Endothelial cell of umbilical vein (primary cell): ENCODE data around the gene RNF157. TPM values are rescaled to one million over a fixed set of nuclear protein-coding genes. Genes with fewer than 3 reads are reported as not detected.

ENCODE experiments used
- BruUV-seq: library from RNA; stranded (reverse); fragments of 400-500 nt; replicated peaks from 2 replicates; lab custom pipeline; 2021; lab: Mats Ljungman, UMichigan
- CTCF ChIA-PET: fragments of 300-600, 350-600 bp; sonication (Branson Sonifier 250); formaldehyde crosslinking; loops from one replicate; lab custom pipeline; 2021; ENCODE audit warnings: antibody characterized with exemption, inconsistent platforms; lab: Charles Lee
- POLR2A ChIA-PET: fragments of 300-600, 350-600 bp; sonication (Branson Sonifier 250); formaldehyde crosslinking; loops from one replicate; lab custom pipeline; 2021; ENCODE audit warnings: antibody characterized with exemption, inconsistent platforms; lab: Charles Lee
- DNase-seq: peaks from one replicate; pipeline ENCODE4 v3.0.0-alpha.2; 2011; ENCODE audit warnings: low read depth, low spot score
- FAIRE-seq: peaks from 2 replicates; lab custom pipeline; 2011; peaks lifted over from hg19 to GRCh38; lab: Jason Lieb, UNC
- H2AFZ ChIP-seq: 2 replicates; pipeline ENCODE4 v1.6.0; 2012; ENCODE audit warnings: low read depth, low read length, control low read depth, inconsistent platforms
- H3K27ac ChIP-seq: 2 replicates; pipeline ENCODE4 v1.5.1; 2011; ENCODE audit warnings: low read depth, mild to moderate bottlenecking, control low read depth, low read length, moderate library complexity; ENCODE audit not compliant: insufficient read depth
- H3K27me3 ChIP-seq, 2 experiments: 2 replicates each; pipeline versions ENCODE4 v1.6.0 to v1.6.1; 2011; ENCODE audit warnings: low read length in 2 of 2, mixed read lengths in 1 of 2; ENCODE audit not compliant: control insufficient read depth in 2 of 2, insufficient read depth in 2 of 2
- H3K36me3 ChIP-seq, 2 experiments: 2 replicates in 1 of 2; 3 replicates in 1 of 2; pipeline ENCODE4 v1.5.1; 2011; ENCODE audit warnings: low read length in 2 of 2, mild to moderate bottlenecking in 1 of 2, moderate library complexity in 1 of 2; ENCODE audit not compliant: control insufficient read depth in 2 of 2, insufficient read depth in 2 of 2; ENCODE audit errors: extremely low read depth in 1 of 2
- H3K4me1 ChIP-seq: 3 replicates; pipeline ENCODE4 v1.5.1; 2011; ENCODE audit warnings: mild to moderate bottlenecking, low read length; ENCODE audit not compliant: control insufficient read depth, insufficient read depth; ENCODE audit errors: extremely low read depth
- H3K4me2 ChIP-seq: 2 replicates; pipeline ENCODE4 v1.6.1; 2011; ENCODE audit warnings: low read length, control low read depth, mixed read lengths; ENCODE audit not compliant: insufficient read depth
- H3K4me3 ChIP-seq, 3 experiments: fragments of 200-600 bp in 1 of 3; sonication (generic), shearing (Covaris generic) in 1 of 3; replicated peaks in 1 of 3; 2 replicates each; pipeline ENCODE4 v1.5.1; 2011 to 2016; ENCODE audit warnings: control low read depth in 3 of 3, low read length in 3 of 3, mild to moderate bottlenecking in 2 of 3, inconsistent platforms in 1 of 3, low read depth in 1 of 3, moderate library complexity in 1 of 3; ENCODE audit not compliant: insufficient read depth in 1 of 3
- H3K79me2 ChIP-seq: 2 replicates; pipeline ENCODE4 v1.6.0; 2012; ENCODE audit warnings: low read length, inconsistent platforms; ENCODE audit not compliant: control insufficient read depth, insufficient read depth
- H3K9ac ChIP-seq: replicated peaks from 2 replicates; pipeline ENCODE3; 2011; ENCODE audit warnings: low read length, control low read depth; ENCODE audit not compliant: insufficient read depth; ENCODE audit errors: extremely low read depth
- H3K9me1 ChIP-seq: replicated peaks from 3 replicates; pipeline ENCODE4 v1.6.0; 2011; ENCODE audit warnings: mild to moderate bottlenecking, low read length; ENCODE audit not compliant: control insufficient read depth, insufficient read depth; ENCODE audit errors: extremely low read depth
- H3K9me3 ChIP-seq: replicated peaks from 2 replicates; pipeline ENCODE4 v1.5.1; 2012; ENCODE audit warnings: low read length, inconsistent platforms; ENCODE audit not compliant: control insufficient read depth, insufficient read depth
- H4K20me1 ChIP-seq: replicated peaks from 2 replicates; pipeline ENCODE3; 2011; ENCODE audit warnings: mild to moderate bottlenecking, low read length; ENCODE audit not compliant: control insufficient read depth, insufficient read depth; ENCODE audit errors: extremely low read depth
- CTCF ChIP-seq, 2 donors: IDR thresholded peaks; 1 replicate in 1 of 2; 2 replicates in 1 of 2; pipeline ENCODE4 v1.5.1; 2011; ENCODE audit warnings: low read length in 2 of 2, mild to moderate bottlenecking in 2 of 2, moderate library complexity in 2 of 2, control low read depth in 1 of 2, inconsistent platforms in 1 of 2, low read depth in 1 of 2; ENCODE audit not compliant: insufficient read depth in 1 of 2; ENCODE audit errors: extremely low read depth in 1 of 2
- EZH2 ChIP-seq: IDR thresholded peaks from 2 replicates; pipeline ENCODE4 v1.6.1; 2012; ENCODE audit warnings: borderline replicate concordance, low read depth, mild to moderate bottlenecking, moderate library complexity, low read length, inconsistent platforms; ENCODE audit not compliant: severe bottlenecking
- FOS ChIP-seq: IDR thresholded peaks from 2 replicates; pipeline ENCODE4 v1.6.1; 2011; ENCODE audit warnings: mild to moderate bottlenecking, low read length, moderate library complexity, borderline replicate concordance; ENCODE audit not compliant: insufficient read depth
- GATA2 ChIP-seq: IDR thresholded peaks from 2 replicates; pipeline ENCODE4 v1.7.0; 2011; ENCODE audit warnings: low read depth, mild to moderate bottlenecking, moderate library complexity, mixed read lengths, low read length; ENCODE audit not compliant: insufficient read length, insufficient read depth
- JUN ChIP-seq: IDR thresholded peaks from 2 replicates; pipeline ENCODE4 v1.6.1; 2011; ENCODE audit warnings: borderline replicate concordance, low read depth; ENCODE audit not compliant: insufficient read length, insufficient read depth
- MAX ChIP-seq: IDR thresholded peaks from 2 replicates; pipeline ENCODE4 v1.6.1; 2011; ENCODE audit not compliant: insufficient read depth, insufficient read length
- MYC ChIP-seq: IDR thresholded peaks from one replicate; pipeline ENCODE4 v1.6.1; 2011; ENCODE audit warnings: mild to moderate bottlenecking, low read depth, low read length
- POLR2A ChIP-seq: IDR thresholded peaks from 2 replicates; pipeline ENCODE4 v1.6.1; 2012; ENCODE audit warnings: low read depth, mild to moderate bottlenecking, control low read depth, low read length
- POLR2AphosphoS5 ChIP-seq: IDR thresholded peaks from 2 replicates; pipeline ENCODE4 v1.6.1; 2012; ENCODE audit warnings: low read depth, mild to moderate bottlenecking, control low read depth, low read length, moderate library complexity; ENCODE audit not compliant: insufficient read depth
- dilution Hi-C: fragments of 300-500 bp; cut with MboI; formaldehyde crosslinking; loops from one replicate; pipeline ENCODE4 v1.15.0; 2019; ENCODE audit warnings: low sequenced_read_pairs; ENCODE audit not compliant: extremely low pct_ligation_motif_present
- intact Hi-C: fragments of 100-400 bp; cut with micrococcal nuclease; formaldehyde crosslinking; loops from one replicate; pipeline ENCODE4 v1.10.0; 2022
- polyA plus RNA-seq, 4 experiments: library from polyadenylated mRNA; depleted of rRNA in 3 of 4; stranded (reverse) in 3 of 4; unstranded in 1 of 4; fragments of >200 nt; gene quantifications; 2 replicates each; pipeline versions ENCODE4 v1.2.1 to v1.2.3, GENCODE V29; 2011 to 2012; ENCODE audit warnings: missing spikeins in 1 of 4
- total RNA-seq: library from RNA; stranded (reverse); gene quantifications from 2 replicates; pipeline ENCODE4 v1.2.3, GENCODE V29; 2021

RNF157 gene
- total and polyA plus RNA-seq, 2 donors (not counting 3 experiments of a cell fraction or from before 2014, with no cell fraction given) = 0.07 to 0.86 TPM

- Histone ChIP-seq H3K36me3 (no peaks in the 10 kb centered on the region), H3K4me2 (no peak overlapping the region), H2AFZ (no peak overlapping the region), H3K79me2 (no peaks in the 10 kb centered on the region), H3K27ac (no peak overlapping the region), H3K4me3 (no peak overlapping the region), H4K20me1 (no peaks in the 10 kb centered on the region), H3K4me1 (peaks cover 3% of the 10 kb centered on the region), H3K9me1 (no peaks in the 10 kb centered on the region), H3K9me3 (no peaks in the 10 kb centered on the region), H3K9ac (no peak overlapping the region), H3K27me3 (no peaks in the 10 kb centered on the region)
- no peak for DNase-seq
- BruUV-seq = no TSS peak
- no peak for FAIRE-seq
- CTCF ChIA-PET = interaction anchor here (1.3 to 14.5 kb wide), 7 partner anchors 16 to 173 kb away, joined by 3 to 320 read pairs (median 24); partner anchors contain the start of gene FOXJ1
- intact Hi-C loops = no loop called here
- TF ChIP-seq MYC = no peak
- no peak for TF ChIP-seq CTCF (IDR thresholded peaks at IDR 0.05; ENCODE audit: extremely low read depth in 1 of 2, insufficient read depth in 1 of 2, low read depth in 1 of 2, low read length in 2 of 2)
- no peak for TF ChIP-seq FOS
- TF ChIP-seq JUN = no peak
- POLR2A ChIA-PET = interaction anchor here (0.6 kb wide), 1 partner anchor 79 kb away, joined by 3 read pairs; no protein-coding TSS in a partner anchor
- dilution Hi-C loops = no loop called here
Measured at GRCh38 chr17:76125922-76126321, 114.4 kb downstream of the RNF157 start.

GRCh38 chr17:76125391-76125675 is 115.0 kb downstream of the RNF157 start:
- Histone ChIP-seq H4K20me1 (no peaks in the 10 kb centered on the region), H3K36me3 (no peaks in the 10 kb centered on the region), H3K4me2 (no peak overlapping the region), H3K9me1 (no peaks in the 10 kb centered on the region), H3K4me1 (peaks cover 3% of the 10 kb centered on the region), H3K4me3 (no peak overlapping the region), H2AFZ (no peak overlapping the region), H3K9me3 (no peaks in the 10 kb centered on the region), H3K79me2 (no peaks in the 10 kb centered on the region), H3K27ac (no peak overlapping the region), H3K27me3 (no peaks in the 10 kb centered on the region), H3K9ac (no peak overlapping the region)
- POLR2A ChIA-PET = interaction anchor here (0.6 kb wide), 1 partner anchor 78 kb away, joined by 3 read pairs; no protein-coding TSS in a partner anchor
- no peak for TF ChIP-seq EZH2
- no peak for TF ChIP-seq FOS
- no peak for TF ChIP-seq CTCF (IDR thresholded peaks at IDR 0.05; ENCODE audit: extremely low read depth in 1 of 2, insufficient read depth in 1 of 2, low read depth in 1 of 2, low read length in 2 of 2)
- TF ChIP-seq MYC = no peak
- TF ChIP-seq JUN = no peak
- TF ChIP-seq POLR2AphosphoS5 = no peak
- TF ChIP-seq POLR2A = no peak
- no peak for TF ChIP-seq MAX
- TF ChIP-seq GATA2 = no peak
- dilution Hi-C loops (no loop called here), intact Hi-C loops (no loop called here)
- CTCF ChIA-PET = interaction anchor here (0.9 to 14.5 kb wide), 9 partner anchors 17 to 174 kb away, joined by 3 to 320 read pairs (median 5); partner anchors contain the start of gene FOXJ1
- BruUV-seq = no TSS peak
- FAIRE-seq = peak; percentile 8
- no peak for DNase-seq
